ENCODE measurements around the gene GNB5.

GNB5 gene

GRCh38 chr15:52184721-52185120 lies 6.5 kb downstream of the GNB5 start:
- no peak overlapping the region for H2AFZ ChIP-seq (ENCODE audit: low read length)
- H3K4me2 ChIP-seq (ENCODE audit: insufficient read depth, low read length, poor library complexity, severe bottlenecking): no peak overlapping the region
- peaks cover 0 to 8% of the 10 kb centered on the region in 2 donors for H3K4me1 ChIP-seq (ENCODE audit: control insufficient read depth in 2 of 2, insufficient read depth in 1 of 2, low read depth in 1 of 2, low read length in 2 of 2)
- H3K27me3 ChIP-seq (ENCODE audit: control insufficient read depth in 3 of 3, insufficient read depth in 3 of 3, low read depth in 1 of 3, low read length in 3 of 3): peaks cover 0 to 21% (median 14%) of the 10 kb centered on the region in 3 experiments
- H3K79me1 ChIP-seq (ENCODE audit: low read depth, low read length): no peaks in the 10 kb centered on the region
- H2BK15ac ChIP-seq (ENCODE audit: low read length): no peak overlapping the region
- no peak overlapping the region for H2AK5ac ChIP-seq (ENCODE audit: low read depth, low read length)
- no peak overlapping the region for H2BK12ac ChIP-seq (ENCODE audit: low read length)
- no peak overlapping the region for H3K4me3 ChIP-seq (ENCODE audit: low read length in 2 of 2)
- H4K91ac ChIP-seq (ENCODE audit: low read depth, low read length, poor library complexity): no peak overlapping the region
- H2BK5ac ChIP-seq (ENCODE audit: low read length): no peak overlapping the region
- H3K9me3 ChIP-seq (replicated peaks in 1 of 2; ENCODE audit: control insufficient read depth in 2 of 2, insufficient read depth in 1 of 2, low read depth in 1 of 2, low read length in 2 of 2): no peaks in the 10 kb centered on the region
- no peak overlapping the region for H2BK120ac ChIP-seq (ENCODE audit: low read depth, low read length)
- H3K14ac ChIP-seq (ENCODE audit: low read length): no peak overlapping the region
- no peak overlapping the region for H3K9ac ChIP-seq (ENCODE audit: low read depth, low read length, poor library complexity)
- no peak overlapping the region for H3K23ac ChIP-seq (ENCODE audit: low read depth, low read length, poor library complexity)
- no peak overlapping the region for H3K4ac ChIP-seq (ENCODE audit: low read length)
- WGBS, 2 donors (ENCODE audit: extremely low coverage in 2 of 2, insufficient read length in 2 of 2, insufficient replicate concordance in 1 of 2): no CpG with 5 or more reads among the region's 5 CpGs
- H4K8ac ChIP-seq (ENCODE audit: low read depth, low read length): no peak overlapping the region
- no peak overlapping the region for H3K27ac ChIP-seq (replicated peaks; ENCODE audit: low read length)
- H3K18ac ChIP-seq (ENCODE audit: low read length): no peak overlapping the region
- H3K36me3 ChIP-seq (replicated peaks in 1 of 2; ENCODE audit: control insufficient read depth in 2 of 2, insufficient read depth in 2 of 2, low read length in 2 of 2): no peaks in the 10 kb centered on the region
- no peak for DNase-seq (ENCODE audit: low spot score)

- Histone ChIP-seq H3K27me3 (ENCODE audit: control insufficient read depth in 3 of 3, insufficient read depth in 3 of 3, low read depth in 1 of 3, low read length in 3 of 3) (peaks cover 0 to 21% (median 14%) of the 10 kb centered on the region in 3 experiments), H3K18ac (ENCODE audit: low read length) (no peak overlapping the region), H4K91ac (ENCODE audit: low read depth, low read length, poor library complexity) (no peak overlapping the region), H4K8ac (ENCODE audit: low read depth, low read length) (no peak overlapping the region), H3K9ac (ENCODE audit: low read depth, low read length, poor library complexity) (no peak overlapping the region), H3K4me2 (ENCODE audit: insufficient read depth, low read length, poor library complexity, severe bottlenecking) (no peak overlapping the region), H3K4ac (ENCODE audit: low read length) (no peak overlapping the region), H3K4me1 (ENCODE audit: control insufficient read depth in 2 of 2, insufficient read depth in 1 of 2, low read depth in 1 of 2, low read length in 2 of 2) (peaks cover 2 to 12% of the 10 kb centered on the region in 2 donors), H3K14ac (ENCODE audit: low read length) (no peak overlapping the region), H2BK120ac (ENCODE audit: low read depth, low read length) (no peak overlapping the region), H2BK15ac (ENCODE audit: low read length) (no peak overlapping the region), H3K9me3 (replicated peaks in 1 of 2; ENCODE audit: control insufficient read depth in 2 of 2, insufficient read depth in 1 of 2, low read depth in 1 of 2, low read length in 2 of 2) (no peaks in the 10 kb centered on the region), H3K27ac (replicated peaks; ENCODE audit: low read length) (no peak overlapping the region), H2BK5ac (ENCODE audit: low read length) (no peak overlapping the region), H2AK5ac (ENCODE audit: low read depth, low read length) (no peak overlapping the region), H3K36me3 (replicated peaks in 1 of 2; ENCODE audit: control insufficient read depth in 2 of 2, insufficient read depth in 2 of 2, low read length in 2 of 2) (no peaks in the 10 kb centered on the region), H3K23ac (ENCODE audit: low read depth, low read length, poor library complexity) (no peak overlapping the region), H3K79me1 (ENCODE audit: low read depth, low read length) (no peaks in the 10 kb centered on the region), H2BK12ac (ENCODE audit: low read length) (no peak overlapping the region), H2AFZ (ENCODE audit: low read length) (no peak overlapping the region), H3K4me3 (ENCODE audit: low read length in 2 of 2) (no peak overlapping the region)
- DNase-seq (ENCODE audit: low spot score): peak; percentile 35
- WGBS, 2 donors (ENCODE audit: extremely low coverage in 2 of 2, insufficient read length in 2 of 2, insufficient replicate concordance in 1 of 2): no CpG with 5 or more reads among the region's 2 CpGs
These were observed 7.5 kb downstream of the GNB5 start for GRCh38 chr15:52183562-52184173.

GRCh38 chr15:52181938-52182780 lies 9.0 kb downstream of the GNB5 start:
- peaks cover 4 to 13% of the 10 kb centered on the region in 2 donors for H3K4me1 ChIP-seq (ENCODE audit: control insufficient read depth in 2 of 2, insufficient read depth in 1 of 2, low read depth in 1 of 2, low read length in 2 of 2)
- H2AK5ac ChIP-seq (ENCODE audit: low read depth, low read length): no peak overlapping the region
- no peak overlapping the region for H3K9ac ChIP-seq (ENCODE audit: low read depth, low read length, poor library complexity)
- no peak overlapping the region for H2BK12ac ChIP-seq (ENCODE audit: low read length)
- H3K36me3 ChIP-seq (replicated peaks in 1 of 2; ENCODE audit: control insufficient read depth in 2 of 2, insufficient read depth in 2 of 2, low read length in 2 of 2): no peaks in the 10 kb centered on the region
- no peak overlapping the region for H3K27ac ChIP-seq (replicated peaks; ENCODE audit: low read length)
- H2BK5ac ChIP-seq (ENCODE audit: low read length): no peak overlapping the region
- H3K4me2 ChIP-seq (ENCODE audit: insufficient read depth, low read length, poor library complexity, severe bottlenecking): no peak overlapping the region
- H2BK120ac ChIP-seq (ENCODE audit: low read depth, low read length): no peak overlapping the region
- no CpG with 5 or more reads among the region's 6 CpGs for WGBS, 2 donors (ENCODE audit: extremely low coverage in 2 of 2, insufficient read length in 2 of 2, insufficient replicate concordance in 1 of 2)
- no peaks in the 10 kb centered on the region for H3K79me1 ChIP-seq (ENCODE audit: low read depth, low read length)
- no peak overlapping the region for H3K4me3 ChIP-seq (ENCODE audit: low read length in 2 of 2)
- H4K91ac ChIP-seq (ENCODE audit: low read depth, low read length, poor library complexity): no peak overlapping the region
- no peak overlapping the region for H2AFZ ChIP-seq (ENCODE audit: low read length)
- H2BK15ac ChIP-seq (ENCODE audit: low read length): no peak overlapping the region
- no peak for DNase-seq (ENCODE audit: low spot score)
- H3K18ac ChIP-seq (ENCODE audit: low read length): no peak overlapping the region
- H3K9me3 ChIP-seq (replicated peaks in 1 of 2; ENCODE audit: control insufficient read depth in 2 of 2, insufficient read depth in 1 of 2, low read depth in 1 of 2, low read length in 2 of 2): no peaks in the 10 kb centered on the region
- no peak overlapping the region for H3K14ac ChIP-seq (ENCODE audit: low read length)
- no peak overlapping the region for H3K23ac ChIP-seq (ENCODE audit: low read depth, low read length, poor library complexity)
- H3K4ac ChIP-seq (ENCODE audit: low read length): no peak overlapping the region
- H4K8ac ChIP-seq (ENCODE audit: low read depth, low read length): no peak overlapping the region
- H3K27me3 ChIP-seq (ENCODE audit: control insufficient read depth in 3 of 3, insufficient read depth in 3 of 3, low read depth in 1 of 3, low read length in 3 of 3): peaks cover 0 to 21% (median 14%) of the 10 kb centered on the region in 3 experiments

- Histone ChIP-seq H3K23ac (ENCODE audit: low read depth, low read length, poor library complexity) (no peak overlapping the region), H3K14ac (ENCODE audit: low read length) (no peak overlapping the region), H3K18ac (ENCODE audit: low read length) (no peak overlapping the region), H3K79me1 (ENCODE audit: low read depth, low read length) (no peaks in the 10 kb centered on the region), H4K8ac (ENCODE audit: low read depth, low read length) (no peak overlapping the region), H3K36me3 (replicated peaks in 1 of 2; ENCODE audit: control insufficient read depth in 2 of 2, insufficient read depth in 2 of 2, low read length in 2 of 2) (no peaks in the 10 kb centered on the region), H4K91ac (ENCODE audit: low read depth, low read length, poor library complexity) (no peak overlapping the region), H3K27me3 (ENCODE audit: control insufficient read depth in 3 of 3, insufficient read depth in 3 of 3, low read depth in 1 of 3, low read length in 3 of 3) (peaks cover 0 to 21% (median 14%) of the 10 kb centered on the region in 3 experiments), H3K4me3 (ENCODE audit: low read length in 2 of 2) (peak overlapping the region in 1 of 2 donors; percentile 93), H2BK120ac (ENCODE audit: low read depth, low read length) (no peak overlapping the region), H3K9me3 (replicated peaks in 1 of 2; ENCODE audit: control insufficient read depth in 2 of 2, insufficient read depth in 1 of 2, low read depth in 1 of 2, low read length in 2 of 2) (no peaks in the 10 kb centered on the region), H2BK12ac (ENCODE audit: low read length) (no peak overlapping the region), H3K9ac (ENCODE audit: low read depth, low read length, poor library complexity) (no peak overlapping the region), H2AK5ac (ENCODE audit: low read depth, low read length) (no peak overlapping the region), H2AFZ (ENCODE audit: low read length) (peak overlapping the region; percentile 100), H2BK15ac (ENCODE audit: low read length) (no peak overlapping the region), H3K27ac (replicated peaks; ENCODE audit: low read length) (no peak overlapping the region), H3K4me2 (ENCODE audit: insufficient read depth, low read length, poor library complexity, severe bottlenecking) (no peak overlapping the region), H2BK5ac (ENCODE audit: low read length) (no peak overlapping the region), H3K4me1 (ENCODE audit: control insufficient read depth in 2 of 2, insufficient read depth in 1 of 2, low read depth in 1 of 2, low read length in 2 of 2) (peaks cover 4 to 13% of the 10 kb centered on the region in 2 donors), H3K4ac (ENCODE audit: low read length) (no peak overlapping the region)
- no CpG with 5 or more reads among the region's 10 CpGs for WGBS, 2 donors (ENCODE audit: extremely low coverage in 2 of 2, insufficient read length in 2 of 2, insufficient replicate concordance in 1 of 2)
- no peak for DNase-seq (ENCODE audit: low spot score)
These were observed 10.2 kb downstream of the GNB5 start for GRCh38 chr15:52180851-52181450.
